GM21529 (cell line): ENCODE data around the gene DNAJC13.
"Not testable (repeated sequence)": the region's sequence is repeated elsewhere in the genome, so short reads cannot be mapped to it uniquely, and the experiment has no call there.

Experiments
- ATAC-seq: cut with Tn5 transposase; IDR thresholded peaks from one replicate; pipeline ENCODE4 v1.9.1; 2021; ENCODE audit not compliant: unreplicated experiment

DNAJC13 gene

DNA sequence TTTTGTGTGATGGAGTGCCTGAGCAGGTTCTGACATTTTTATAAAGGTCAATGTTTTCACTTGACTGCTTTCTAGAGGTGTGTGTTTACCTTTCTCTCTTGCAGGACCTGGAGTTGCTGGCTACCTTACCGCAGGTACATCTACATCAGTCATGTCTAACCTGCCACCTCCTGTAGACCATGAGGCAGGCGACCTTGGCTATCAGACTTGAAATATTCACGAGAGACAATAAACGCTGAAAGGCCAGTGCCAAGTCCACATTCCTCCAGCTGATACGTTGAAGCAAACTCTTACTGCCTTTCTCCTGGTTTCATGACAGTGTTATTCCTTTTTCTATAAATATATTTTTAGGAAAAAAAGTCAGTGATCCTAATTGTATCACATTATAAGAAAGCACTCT, 120.8 kb downstream of the DNAJC13 start:
- ATAC-seq = no peak

DNA sequence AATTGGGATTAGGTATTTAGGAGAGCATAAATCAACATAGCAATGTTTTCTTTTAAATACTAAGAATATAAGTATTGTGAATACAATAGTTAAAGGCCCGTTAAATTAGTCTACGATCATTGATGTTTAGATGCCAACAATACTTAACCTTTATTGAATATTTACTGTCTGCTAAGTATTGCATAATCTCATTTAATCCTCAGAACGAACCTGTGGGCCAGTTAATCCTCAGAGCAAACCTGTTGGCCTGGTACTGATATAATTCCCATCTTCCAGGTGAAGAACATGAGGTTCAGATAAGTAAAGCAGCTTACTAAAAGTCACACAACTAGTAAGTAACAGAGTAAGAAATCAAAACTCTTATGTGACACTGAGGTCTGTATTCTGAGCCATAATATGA, 122.4 kb downstream of the DNAJC13 start:
- no peak for ATAC-seq

DNA sequence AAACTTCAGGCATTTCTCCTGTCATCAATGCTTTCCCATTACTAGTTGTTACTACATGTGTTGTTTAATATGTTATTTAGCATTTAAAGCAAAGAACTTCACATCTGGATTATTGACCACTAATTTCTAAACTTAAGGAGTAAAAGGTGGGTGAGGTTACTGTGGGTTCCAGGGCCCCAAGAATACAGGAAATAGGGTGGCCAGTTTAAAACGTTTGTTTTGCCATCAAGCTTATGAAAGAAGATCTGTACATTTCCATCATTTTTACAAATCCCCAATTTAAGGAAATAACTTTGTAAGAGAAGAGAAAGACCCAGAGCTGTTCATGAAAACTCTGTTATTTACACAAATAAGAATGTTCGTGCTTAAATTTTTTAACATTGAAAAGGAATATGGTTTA, 125.3 kb downstream of the DNAJC13 start:
- ATAC-seq = no peak

- peak; percentile 51 for ATAC-seq
Observed at GRCh38 chr3:132543011-132543739, 125.9 kb downstream of the DNAJC13 start.

DNA sequence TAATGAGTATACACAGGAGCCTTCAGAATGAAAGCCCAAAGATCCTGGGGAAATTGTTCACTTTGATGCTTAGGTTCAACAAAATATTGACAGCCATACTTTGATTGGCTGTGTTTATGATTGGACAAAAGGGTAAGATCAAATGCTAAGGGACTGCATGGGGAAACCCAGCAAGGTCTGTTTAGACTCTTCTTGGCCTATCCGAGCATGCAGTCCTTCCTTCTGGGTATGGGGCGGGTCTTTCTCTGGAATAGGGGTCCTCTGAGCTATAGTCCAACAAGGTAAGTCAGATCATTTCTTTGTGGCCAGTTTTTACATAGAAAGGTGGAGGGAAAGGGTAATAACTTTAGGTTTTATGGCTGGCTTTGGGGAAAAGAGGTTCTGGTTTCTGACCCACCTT, 126.8 kb downstream of the DNAJC13 start:
- no peak for ATAC-seq

DNA sequence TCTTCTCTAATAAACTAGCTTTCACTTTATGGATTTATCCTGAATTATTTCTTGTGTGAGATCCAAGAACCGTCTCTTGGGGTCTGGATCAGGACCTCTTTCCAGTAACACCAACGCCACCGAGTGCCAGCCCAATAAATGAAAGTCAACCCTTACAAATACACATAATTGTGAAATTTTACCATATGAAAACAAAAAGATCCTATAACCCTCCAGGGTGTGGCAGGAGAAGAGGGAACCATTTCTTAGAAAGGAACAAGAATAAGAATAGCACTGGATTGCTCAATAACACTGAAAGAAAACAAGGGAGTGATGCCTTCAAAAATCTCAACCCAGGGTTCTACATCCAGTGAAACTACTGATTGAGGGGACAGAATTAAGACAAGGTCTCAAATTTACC, 128.2 kb downstream of the DNAJC13 start:
- ATAC-seq = no peak

DNA sequence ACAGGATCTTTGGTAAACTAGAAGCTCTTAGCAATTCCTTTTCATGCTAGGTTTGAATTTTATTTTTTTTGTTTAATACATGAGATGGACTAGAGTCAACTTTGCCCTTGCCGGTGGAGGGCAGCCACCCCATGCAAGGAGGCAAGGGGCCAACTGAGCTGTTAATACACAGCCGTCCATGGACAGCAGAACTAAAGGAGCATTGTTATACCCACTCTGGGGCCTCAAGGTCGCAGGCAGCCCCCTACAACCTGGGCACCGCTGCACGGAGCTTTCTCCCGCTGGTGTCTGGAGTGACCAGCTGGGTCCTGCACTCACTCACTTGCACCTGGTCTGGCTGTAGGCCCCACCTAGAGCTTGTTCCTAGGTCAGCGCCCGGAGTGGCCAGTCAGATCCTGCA, 131.9 kb downstream of the DNAJC13 start:
- ATAC-seq = no peak

DNA sequence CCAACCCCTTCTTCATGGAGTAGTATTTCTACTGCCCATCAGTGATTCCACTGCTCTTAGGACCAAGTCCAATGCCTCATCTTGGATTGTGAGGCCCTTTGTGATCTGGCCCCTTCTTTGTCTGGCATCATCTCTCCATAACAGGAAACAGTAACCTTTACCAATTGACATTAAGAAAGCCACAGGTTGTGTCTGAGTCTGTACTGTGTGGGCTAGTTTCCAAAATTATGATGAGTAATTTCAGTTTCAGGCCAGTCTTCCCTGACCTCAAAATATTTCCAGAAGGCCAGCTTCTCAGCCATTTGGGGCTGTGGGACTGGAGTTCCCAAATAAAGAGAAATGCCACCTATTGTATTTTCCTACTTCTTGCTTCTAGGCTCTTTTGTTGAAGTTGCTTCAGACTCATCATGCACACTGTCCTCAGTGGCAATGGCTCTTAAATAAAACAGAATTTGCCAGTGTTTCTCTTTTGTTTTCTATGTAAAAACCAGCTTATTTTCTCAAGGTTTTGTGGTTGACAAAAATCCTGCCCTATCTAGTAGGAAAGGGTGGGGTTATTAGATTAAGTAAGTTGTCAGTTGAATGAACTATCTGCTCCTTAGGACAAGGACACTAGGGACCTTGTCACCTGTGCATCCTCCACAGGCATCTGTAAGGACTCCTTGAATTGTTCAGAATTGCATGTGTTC, 132.7 kb downstream of the DNAJC13 start:
- peak; percentile 88 for ATAC-seq

DNA sequence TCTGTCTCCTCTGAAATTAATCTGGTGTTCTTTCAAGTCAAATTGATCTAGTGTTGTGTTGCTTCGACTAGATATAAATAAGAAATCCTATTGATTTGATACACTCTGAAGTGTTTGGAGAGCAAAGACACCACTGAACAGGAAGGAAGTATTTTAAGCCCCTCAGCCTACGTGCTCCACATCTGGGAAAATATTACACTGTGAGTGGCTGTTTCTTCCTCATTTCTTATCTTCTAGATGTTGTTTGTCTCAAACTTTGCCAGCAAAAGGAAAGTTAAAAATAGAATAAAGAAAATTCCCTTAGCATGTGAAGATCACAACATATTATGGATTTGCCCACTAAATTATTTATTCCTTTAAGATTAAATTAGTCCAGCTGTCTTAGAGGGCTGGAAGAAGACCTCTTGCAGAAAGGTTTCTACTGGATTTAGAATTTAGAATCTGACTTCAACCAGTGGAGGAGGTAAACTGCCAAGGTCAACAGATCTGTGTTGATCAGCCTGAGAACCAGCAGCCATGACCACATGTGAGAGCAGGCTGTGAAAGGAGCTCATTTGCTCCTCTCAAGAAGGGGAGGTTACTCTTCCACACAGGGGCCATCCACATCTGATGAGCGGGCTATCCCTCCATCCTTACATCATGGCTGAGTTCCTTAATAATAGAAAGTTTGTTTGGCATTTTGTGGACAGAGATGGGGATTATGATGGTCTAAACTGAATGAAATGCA, 133.4 kb downstream of the DNAJC13 start:
- no peak for ATAC-seq

GRCh38 chr3:132553826-132554225, 136.5 kb downstream of the DNAJC13 start:
- no peak for ATAC-seq

GRCh38 chr3:132554437-132554836, 137.1 kb downstream of the DNAJC13 start:
- ATAC-seq = no peak

- no peak for ATAC-seq
Observed at GRCh38 chr3:132555306-132556035, 138.2 kb downstream of the DNAJC13 start.

DNA sequence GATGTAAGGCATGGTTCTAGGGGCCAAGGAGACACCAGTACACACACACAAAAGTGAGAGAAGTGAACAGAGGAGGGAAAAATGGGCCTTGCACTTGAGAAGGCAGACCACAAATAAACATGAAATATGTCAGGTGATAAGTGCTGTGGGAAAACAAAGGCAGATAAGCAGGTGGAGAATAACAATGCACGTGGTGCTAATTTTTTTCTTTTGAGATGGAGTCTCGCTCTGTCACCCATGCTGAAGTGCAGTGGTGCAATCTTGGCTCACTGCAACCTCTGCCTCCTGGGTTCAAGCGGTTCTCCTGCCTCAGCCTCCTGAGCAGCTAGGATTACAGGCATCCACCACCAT, 138.7 kb downstream of the DNAJC13 start:
- ATAC-seq = not testable (repeated sequence)

- no peak for ATAC-seq
Observed at GRCh38 chr3:132556508-132557159, 139.3 kb downstream of the DNAJC13 start.

DNA sequence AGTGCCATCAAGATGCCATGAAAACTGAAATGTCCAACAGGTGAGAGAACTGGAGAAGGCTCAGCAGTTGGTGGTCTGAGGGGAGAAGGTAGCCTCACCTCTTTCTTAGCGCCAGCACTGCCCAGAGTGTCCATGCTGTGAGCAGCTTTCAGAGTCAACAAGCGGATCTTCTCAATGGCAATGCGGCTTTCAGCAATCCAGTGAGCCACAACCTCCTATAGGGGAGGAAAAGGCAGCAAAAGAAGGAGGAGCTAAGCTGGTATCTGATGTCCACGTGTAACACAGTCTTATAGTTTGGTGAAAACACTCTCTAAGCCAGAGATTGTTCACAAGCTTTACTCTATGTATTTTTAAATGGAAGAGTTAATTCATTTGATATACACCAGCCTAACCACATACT, 143.7 kb downstream of the DNAJC13 start:
- ATAC-seq = no peak

DNA sequence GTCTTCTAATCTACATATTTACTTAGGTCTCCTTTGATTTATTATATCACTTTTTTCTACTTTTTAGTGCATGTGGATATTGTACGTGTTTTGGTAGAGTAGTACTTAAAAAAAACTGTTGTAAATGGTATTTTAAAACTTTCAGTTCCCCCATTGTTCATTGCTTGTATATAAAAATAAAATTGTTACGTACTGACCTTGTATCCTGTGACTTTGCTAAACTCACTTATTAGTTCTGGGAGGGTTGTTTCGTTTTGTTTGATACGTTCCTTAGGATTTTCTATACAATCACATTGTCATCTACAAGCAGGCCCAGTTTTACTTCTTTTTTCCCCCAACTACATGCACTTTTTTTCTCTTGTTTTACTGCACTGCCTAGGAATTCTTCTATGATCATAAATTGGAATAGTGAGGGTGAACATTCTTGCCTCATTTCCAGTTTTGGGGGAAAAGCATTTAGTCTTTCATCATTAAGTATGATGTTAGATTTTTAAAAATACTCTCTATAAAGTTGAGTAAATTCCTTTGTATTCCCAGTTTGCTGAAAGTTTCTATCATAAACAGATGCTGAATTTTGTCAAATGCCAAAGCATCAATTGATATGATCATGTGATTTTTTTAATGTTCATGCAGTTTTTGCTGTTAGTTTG, 146.2 kb downstream of the DNAJC13 start:
- no peak for ATAC-seq

DNA sequence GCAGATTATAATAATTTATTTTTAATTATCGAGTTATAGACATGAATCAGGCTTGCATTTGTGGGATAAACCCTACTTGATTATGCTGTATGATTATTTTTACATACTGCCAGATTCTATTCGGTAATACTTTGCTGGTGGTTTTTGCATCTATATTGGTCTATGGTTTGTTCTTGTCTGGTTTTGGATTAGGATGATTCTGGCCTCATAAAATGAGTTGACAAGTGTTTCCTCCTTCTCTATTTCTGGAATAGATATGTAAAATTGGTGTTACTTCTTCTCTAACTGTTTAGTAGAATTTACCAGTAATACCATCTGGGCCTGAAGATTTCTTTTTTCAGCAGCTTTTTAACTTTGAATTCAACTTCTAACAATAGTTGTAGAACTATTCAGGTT, 146.8 kb downstream of the DNAJC13 start:
- no peak for ATAC-seq

- no peak for ATAC-seq
Observed at GRCh38 chr3:132568422-132568821, 151.1 kb downstream of the DNAJC13 start.

DNA sequence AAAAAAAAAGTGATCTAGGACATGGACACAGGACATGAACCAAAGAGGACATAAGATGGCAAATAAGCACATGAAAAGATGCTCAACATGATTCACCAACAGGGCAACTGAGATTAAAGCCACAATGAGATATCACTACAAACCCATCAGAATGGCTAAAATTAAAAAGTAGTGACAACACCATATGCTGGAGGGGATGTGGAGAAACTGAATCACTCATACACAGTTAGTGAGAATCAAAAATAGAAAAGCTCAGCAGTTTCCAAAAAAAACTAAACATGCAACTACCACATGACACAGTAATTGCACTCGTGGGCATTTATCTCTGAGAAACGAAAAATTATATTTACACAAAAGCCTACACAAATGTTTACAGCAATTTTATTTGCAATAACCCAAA, 151.9 kb downstream of the DNAJC13 start:
- no peak for ATAC-seq

- ATAC-seq = no peak
Observed at GRCh38 chr3:132569580-132569979, 152.3 kb downstream of the DNAJC13 start.
